Measurements from ENCODE around the gene PRSS33. TPM values are rescaled to one million over a fixed set of nuclear protein-coding genes. Genes with fewer than 3 reads are reported as not detected.

Gene PRSS33
- total and polyA plus RNA-seq, 2 of the 8 experiments (the other 6 are each of a cell fraction or from before 2014, with no cell fraction given), result 0.09 TPM; not detected in 1

- TF ChIP-seq CTCF (IDR thresholded peaks at IDR 0.05; ENCODE audit: control extremely low read depth in 1 of 3, insufficient read depth in 1 of 3, low read depth in 1 of 3, low read length in 3 of 3) (no peak), CBX8 (IDR thresholded peaks at IDR 0.05; ENCODE audit: borderline replicate concordance, low read depth, low read length) (no peak), SP2 (IDR thresholded peaks at IDR 0.05; ENCODE audit: low read length) (no peak), POLR2A (IDR thresholded peaks at IDR 0.05; ENCODE audit: control extremely low read depth in 1 of 2, low read depth in 2 of 2, low read length in 2 of 2) (no peak), TCF12 (IDR thresholded peaks at IDR 0.05; ENCODE audit: low read depth, low read length) (no peak), JUN (IDR thresholded peaks at IDR 0.05; ENCODE audit: low read depth, low read length) (no peak), BCL11A (IDR thresholded peaks at IDR 0.05; ENCODE audit: low read depth in 2 of 2, low read length in 2 of 2) (no peak), CHD2 (IDR thresholded peaks at IDR 0.05; ENCODE audit: low read length) (no peak)
Measured at GRCh38 chr16:2827831-2828520, 40.6 kb upstream of the PRSS33 start (continued).
